ENCODE results near the gene XRCC3. TPM values are rescaled to one million over a fixed set of nuclear protein-coding genes. Genes with fewer than 3 reads are reported as not detected.

Gene XRCC3
- polyA plus RNA-seq, 3 donors, result 13.1 to 19.2 (median 15.5) TPM

DNA sequence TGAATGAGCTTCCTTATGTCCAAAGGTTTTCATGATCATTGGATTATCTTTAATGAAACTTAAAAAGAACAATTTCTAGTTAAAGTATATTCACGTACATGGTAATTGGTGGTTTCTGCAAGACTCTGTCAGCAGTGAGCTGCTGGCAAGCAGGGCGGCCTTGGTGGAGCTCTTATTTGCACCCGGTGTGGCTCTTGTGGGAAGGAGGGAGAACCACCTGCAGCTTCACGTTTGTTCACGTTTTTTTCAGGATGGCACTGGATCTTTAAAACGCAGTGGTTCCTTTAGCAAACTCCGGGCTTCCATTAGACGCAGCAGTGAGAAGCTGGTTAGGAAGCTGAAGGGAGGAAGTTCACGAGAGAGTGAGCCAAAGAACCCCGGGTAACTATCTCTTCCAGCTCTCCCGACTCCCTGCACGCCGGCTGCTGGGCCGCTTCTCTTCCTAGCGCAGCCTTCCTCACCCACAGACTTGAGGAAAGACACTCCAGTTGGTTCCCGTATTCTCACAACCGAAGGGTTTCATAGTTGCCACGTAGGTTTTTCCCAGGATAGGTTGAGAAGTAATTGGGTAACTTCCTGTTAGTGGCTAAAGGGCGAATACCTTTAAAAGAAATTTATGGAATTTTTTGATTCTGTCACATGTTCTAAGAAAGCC lies 28.3 kb downstream of the XRCC3 start:
- DNase-seq (ENCODE audit: extremely low read depth in 1 of 11, low read depth in 9 of 11, low spot score in 4 of 11), result no peak

DNA sequence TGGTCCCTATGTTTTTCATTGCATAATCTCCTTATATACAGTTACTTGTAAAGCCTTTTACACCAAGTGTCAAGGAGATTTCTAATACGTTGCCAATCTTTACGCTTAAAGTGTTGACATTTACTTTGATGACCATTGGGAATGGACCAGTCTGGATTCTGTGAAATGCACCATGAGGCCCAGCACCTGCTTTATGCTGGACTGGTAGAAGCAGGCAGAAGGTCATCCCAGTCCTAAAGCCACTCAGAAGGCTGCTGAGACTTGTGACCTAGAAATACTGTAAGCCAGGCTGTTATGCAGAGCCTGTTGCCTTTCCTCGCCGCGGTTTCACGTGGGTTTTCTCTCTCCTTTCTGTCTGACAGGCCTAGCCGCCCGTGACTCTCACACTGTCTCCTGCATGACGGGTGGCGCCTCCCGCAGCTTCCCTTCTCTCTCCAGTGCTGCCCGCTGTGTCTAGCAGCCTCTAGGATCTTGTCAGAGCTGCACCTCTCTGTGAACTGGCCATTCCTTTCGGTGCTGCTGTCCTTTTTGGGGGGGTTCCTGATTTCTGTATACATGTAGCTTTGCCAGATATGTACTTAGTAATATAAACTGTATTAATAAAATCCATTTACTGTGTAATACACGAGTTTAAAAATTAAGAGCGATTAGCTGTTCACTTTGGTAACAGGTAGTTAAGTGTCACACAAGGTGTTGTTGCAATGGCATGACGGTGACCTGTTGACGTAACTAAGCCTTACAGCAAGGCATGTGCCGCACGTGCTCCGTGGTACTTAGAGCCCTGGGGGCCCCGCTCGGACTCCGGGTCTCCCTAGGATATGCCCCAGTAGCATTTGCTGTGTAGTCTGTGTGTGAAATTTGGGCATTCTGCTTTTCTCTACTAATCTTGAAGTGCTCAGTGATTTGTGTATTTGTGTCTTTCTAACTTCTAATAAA lies 29.7 kb downstream of the XRCC3 start:
- DNase-seq (ENCODE audit: extremely low read depth in 1 of 11, low read depth in 9 of 11, low spot score in 4 of 11), result no peak

DNA sequence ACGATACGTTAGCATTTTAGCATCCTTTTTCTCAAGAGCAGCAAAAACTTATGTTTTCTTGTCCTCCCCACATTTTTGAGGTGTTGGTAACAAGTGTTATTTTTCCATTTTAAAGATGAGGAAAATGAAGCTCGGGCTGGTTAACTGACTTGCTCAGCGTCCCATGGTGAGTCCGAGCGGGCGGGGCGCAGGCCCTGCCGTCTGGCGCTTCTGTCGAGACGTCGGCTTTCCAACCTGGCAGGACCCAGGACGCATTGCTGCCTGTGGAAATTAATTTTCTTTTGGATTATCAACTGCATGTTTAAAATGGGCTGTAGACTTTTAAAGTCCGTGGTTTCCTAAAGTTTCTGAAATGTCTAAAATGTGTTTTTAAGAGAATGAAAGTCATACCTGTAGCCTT lies 30.4 kb downstream of the XRCC3 start:
- DNase-seq (ENCODE audit: extremely low read depth in 1 of 11, low read depth in 9 of 11, low spot score in 4 of 11), result no peak

DNA sequence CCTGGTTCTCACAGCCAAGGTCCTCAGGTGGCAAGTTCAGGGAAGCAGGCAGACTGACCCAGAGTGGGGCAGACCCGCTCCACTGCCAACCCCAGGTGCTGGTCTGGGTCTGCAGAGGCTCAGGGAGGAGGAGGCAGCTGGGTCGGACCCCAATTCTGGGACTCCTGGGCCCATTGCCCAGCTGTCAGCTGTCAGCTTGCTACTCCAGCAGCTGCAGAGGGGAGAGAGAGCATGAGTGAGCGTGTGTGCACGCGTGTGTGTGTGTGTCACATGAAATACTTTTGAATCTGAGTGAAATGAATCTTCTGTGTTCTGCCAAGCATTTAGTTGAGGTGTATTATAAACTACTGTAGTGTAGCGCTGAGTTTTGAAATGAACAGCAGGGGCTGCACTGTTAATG lies 30.8 kb downstream of the XRCC3 start:
- no peak for DNase-seq (ENCODE audit: extremely low read depth in 1 of 11, low read depth in 9 of 11, low spot score in 4 of 11)

DNA sequence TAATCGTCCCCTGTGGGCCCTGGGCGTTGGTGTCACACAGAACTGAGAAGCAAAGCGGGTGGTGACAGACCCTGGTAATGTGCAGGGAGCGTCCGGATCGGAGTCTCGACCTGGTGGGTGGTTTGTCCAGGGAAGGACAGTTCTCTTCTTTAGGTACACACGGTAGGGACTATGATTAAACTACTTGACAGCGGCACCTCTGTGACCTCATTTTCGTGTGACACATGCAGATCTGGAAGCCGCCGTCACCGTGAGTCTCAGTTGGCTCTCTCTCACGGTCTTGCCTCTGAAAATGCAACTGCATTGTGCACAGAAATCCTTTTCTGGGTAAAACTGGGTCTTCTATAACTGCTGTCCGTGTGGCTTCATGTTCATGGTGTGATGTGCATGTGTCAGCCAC lies 32.1 kb downstream of the XRCC3 start:
- no peak for DNase-seq (ENCODE audit: extremely low read depth in 1 of 11, low read depth in 9 of 11, low spot score in 4 of 11)

DNA sequence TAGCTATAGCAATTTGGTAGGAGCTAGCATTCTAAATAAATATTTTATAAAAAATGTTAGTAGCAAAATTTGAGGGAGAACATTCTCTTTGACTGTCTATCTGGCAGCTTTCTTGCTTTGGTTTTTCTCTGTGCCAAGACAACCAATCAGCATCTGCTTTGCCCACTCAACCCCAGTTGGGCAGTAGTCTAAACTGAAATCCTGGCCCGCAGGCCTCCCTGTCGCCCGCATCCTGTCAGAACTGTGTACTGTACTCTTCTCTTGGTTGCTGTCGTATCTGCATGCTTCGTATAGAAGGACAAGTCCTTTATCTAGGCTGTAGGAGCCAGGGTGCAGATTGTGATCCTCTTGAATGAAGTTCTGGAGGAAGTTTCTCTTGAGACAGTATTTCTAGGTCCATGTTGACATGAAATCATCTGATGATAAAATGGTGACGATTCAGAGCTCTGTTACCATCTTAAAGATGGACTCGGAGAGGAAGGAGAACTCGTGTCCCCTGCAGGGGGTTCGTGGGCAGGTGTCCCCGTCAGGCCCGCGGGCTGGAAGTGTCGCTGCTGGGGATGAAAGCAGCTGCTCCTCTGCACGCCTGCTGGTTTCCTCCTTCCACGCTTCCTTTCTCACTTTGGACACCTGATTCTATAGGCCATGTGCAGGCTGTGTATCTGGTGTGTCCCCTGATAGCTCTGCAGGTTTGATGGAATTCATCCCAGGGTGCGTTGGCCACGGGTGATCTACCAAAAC lies 34.6 kb downstream of the XRCC3 start:
- DNase-seq (ENCODE audit: extremely low read depth in 1 of 11, low read depth in 9 of 11, low spot score in 4 of 11), result no peak

DNA sequence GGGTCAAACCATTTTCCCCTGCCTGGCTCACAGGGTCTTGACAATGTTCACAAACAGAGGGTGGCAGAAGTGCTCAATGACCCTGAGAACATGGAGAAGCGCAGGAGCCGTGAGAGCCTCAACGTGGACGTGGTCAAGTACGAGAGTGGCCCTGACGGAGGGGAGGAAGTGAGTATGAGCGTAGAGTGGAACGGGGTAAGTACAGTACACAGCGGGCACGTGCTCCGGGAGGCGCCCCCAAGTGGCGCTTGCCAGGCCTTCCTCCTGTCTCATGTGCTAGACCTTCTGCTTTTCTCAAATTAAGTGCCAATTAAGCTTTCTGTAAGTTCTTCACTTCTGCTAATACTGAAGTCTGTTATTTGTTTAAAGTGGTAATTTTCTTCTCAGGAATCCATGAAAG lies 35.9 kb downstream of the XRCC3 start:
- no peak for DNase-seq (ENCODE audit: extremely low read depth in 1 of 11, low read depth in 9 of 11, low spot score in 4 of 11)

DNA sequence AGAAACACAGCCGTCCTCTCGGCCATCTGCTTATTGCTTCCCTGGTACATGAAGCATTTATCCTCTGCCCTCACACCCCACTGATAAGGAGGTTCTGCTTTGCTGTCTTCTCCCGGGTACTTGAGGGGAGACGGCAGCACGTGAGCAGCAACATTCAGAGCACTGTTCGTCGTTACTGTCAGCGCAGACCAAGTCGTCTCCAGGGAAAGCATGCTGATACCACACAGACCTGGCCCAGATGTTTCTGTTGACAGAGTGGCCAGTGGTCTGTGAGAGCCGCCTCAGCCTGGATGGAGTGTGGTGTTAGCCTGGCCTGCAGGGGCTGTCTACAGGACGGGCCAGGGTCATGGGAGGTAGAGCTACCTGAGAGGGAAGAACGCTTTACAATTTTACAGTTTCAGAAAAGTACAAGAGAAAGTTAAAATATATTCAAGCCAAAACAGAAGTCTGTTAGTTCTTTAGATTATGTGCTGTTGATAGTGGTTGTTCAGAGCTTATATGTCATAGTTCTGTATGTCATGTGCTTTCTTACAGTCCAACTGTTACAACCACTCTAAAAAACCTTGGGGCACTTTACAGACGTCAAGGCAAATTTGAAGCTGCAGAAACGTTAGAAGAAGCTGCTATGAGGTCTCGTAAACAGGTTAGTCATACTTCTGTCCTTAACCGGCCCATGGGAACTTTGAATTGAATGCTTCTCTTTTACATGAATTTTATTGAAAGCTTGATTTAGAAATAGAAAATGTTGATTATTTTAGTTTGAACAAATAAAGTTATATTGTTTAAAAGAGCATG lies 38.2 kb downstream of the XRCC3 start:
- no peak for DNase-seq (ENCODE audit: extremely low read depth in 1 of 11, low read depth in 9 of 11, low spot score in 4 of 11)

DNA sequence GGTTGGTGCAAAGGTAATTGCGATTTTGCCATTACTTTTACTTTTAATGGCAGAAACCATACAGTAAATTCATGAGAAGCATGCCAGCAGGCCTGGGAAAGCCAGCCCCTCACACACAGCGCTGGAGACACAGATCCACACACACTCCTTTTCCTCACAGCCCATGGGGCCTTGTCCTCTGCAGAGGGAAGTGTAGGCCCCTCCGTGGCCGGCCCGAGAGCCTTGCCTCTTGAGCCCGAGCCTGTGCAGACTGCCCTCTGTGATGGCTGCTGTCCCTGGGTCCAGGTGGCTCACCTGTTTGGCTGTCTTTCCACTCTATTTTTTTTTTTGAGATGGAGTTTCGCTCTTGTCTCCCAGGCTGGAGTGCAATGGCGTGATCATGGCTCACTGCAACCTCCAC lies 39.3 kb downstream of the XRCC3 start:
- no peak for DNase-seq (ENCODE audit: extremely low read depth in 1 of 11, low read depth in 9 of 11, low spot score in 4 of 11)

DNA sequence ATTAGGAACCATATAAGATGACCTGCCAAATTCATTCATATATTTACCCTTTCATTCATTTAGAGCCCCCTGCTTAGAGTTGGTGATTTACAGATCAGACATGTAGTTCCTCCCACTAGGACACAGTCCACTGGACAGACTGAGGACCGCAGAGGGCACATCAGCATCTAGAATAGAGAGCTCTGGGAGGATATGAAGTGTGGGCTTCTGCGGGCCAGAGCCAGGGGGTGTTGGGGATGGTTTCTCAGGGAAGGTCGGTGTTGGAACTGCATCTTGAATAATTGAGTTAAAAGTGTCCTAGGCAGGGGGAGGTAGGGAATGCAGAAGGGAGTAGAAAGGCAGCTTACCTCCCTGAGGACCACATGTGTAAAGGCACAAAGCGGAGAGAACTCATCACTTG lies 43.3 kb downstream of the XRCC3 start:
- peak in 1 of 11 donors; percentile 9 for DNase-seq (ENCODE audit: extremely low read depth in 1 of 11, low read depth in 9 of 11, low spot score in 4 of 11)

DNA sequence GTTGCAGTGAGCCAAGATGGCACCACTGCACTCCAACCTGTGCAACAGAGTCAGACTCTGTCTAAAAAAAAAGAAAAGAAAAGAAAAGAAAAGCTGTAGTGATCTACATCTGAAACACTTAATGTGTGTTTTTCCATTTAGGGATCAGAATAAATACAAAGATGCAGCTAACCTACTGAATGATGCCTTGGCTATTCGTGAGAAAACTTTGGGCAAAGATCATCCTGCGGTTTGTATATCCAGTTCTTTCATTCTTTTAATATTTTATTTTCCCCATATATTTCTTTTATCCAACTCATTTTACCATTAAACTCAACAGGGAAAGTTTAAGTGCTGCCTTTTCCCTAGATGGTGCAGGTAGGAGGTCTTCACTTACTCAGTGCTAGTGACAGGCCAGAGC lies 45.9 kb downstream of the XRCC3 start:
- DNase-seq (ENCODE audit: extremely low read depth in 1 of 11, low read depth in 9 of 11, low spot score in 4 of 11), result no peak

DNA sequence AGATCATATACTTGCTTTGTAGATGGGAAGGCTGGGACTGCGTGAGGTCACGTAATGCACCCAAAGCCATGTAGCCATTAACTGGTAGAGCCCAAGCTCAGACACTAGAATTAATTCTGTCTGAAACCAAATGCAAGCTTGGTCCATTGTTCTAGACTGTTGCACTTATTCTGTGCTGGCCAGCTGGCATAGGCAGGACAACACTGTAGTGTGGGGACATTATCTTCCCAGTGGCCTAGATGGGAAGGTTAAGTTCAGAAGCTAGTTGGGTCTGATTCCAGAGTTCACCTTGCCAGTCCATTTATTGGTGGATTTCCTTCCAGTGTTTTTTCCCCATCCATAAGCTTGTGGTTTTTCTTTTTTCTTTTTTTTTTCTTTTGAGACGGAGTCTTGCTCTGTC lies 47.1 kb downstream of the XRCC3 start:
- no peak for DNase-seq (ENCODE audit: extremely low read depth in 1 of 11, low read depth in 9 of 11, low spot score in 4 of 11)

DNA sequence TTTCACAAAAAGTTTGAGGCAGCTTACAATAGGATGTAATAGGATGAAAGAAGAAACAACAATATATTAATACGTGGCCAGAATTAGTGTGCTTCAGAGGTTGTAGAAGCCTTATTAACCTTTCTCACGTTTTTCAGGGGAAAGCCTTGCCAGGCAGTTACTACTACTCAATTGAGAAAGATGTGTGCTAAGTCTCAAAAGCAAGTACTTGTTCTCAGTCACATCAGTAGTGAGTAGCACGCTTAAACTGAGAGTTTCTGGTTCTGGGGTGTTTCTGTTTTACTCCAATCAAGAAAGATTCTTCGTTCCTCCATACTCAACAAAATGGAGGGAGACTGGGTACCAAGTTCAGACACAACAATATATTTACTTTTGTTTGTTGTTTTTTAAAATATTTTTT lies 47.6 kb downstream of the XRCC3 start:
- no peak for DNase-seq (ENCODE audit: extremely low read depth in 1 of 11, low read depth in 9 of 11, low spot score in 4 of 11)

DNA sequence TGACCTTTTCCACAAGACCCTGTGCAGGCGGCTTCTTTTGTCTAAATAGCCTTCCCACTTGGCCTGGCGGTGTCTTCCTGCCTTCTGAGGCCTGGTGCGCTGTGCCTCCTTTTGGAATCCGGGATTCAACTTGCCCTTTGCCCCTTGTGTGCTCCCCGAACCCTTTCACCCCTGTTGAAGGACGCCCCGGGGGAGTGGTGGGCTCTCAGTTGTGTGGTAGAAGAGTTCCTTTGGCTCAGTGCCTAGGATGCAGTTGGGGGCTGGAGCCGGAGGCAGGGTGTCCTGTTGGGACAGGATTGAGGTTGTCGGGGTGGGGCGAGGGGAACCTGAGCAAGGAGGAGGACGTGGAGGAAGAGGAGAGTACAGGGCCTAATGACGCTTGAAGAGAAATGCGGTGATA lies 51.7 kb downstream of the XRCC3 start:
- DNase-seq (ENCODE audit: extremely low read depth in 1 of 11, low read depth in 9 of 11, low spot score in 4 of 11), result no peak

DNA sequence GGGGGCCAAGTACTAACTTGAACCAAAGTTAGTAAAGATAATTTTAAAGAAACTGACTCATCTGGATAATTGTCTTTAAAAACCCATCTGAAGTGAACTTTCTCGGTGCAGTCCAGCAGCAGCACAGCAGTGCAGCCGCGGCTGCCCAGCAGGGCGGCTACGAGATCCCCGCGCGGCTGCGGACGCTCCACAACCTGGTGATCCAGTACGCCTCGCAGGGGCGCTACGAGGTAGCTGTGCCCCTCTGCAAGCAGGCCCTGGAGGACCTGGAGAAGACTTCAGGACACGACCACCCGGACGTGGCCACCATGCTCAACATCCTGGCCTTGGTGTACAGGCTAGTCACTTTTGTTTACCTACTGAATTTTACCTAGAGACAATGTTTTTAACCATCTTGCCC lies 52.7 kb downstream of the XRCC3 start:
- no peak for DNase-seq (ENCODE audit: extremely low read depth in 1 of 11, low read depth in 9 of 11, low spot score in 4 of 11)

DNA sequence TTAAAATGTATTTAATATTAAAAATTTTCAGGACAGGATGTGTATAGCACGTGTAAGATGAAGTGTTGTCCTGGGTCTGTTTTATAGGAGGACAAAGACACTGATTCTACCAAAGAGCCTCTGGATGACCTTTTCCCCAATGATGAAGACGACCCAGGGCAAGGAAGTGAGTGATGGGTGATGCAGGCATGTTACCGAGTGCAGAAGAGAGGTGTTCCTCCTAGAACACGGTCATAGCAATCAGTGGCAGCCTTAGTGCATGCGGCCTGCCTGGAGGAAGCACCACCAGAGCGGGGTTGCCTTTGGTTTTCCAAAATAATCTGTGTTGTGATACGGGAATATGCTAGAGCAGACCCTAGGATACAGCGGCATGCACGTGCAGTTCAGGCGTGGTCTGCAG lies 53.2 kb downstream of the XRCC3 start:
- no peak for DNase-seq (ENCODE audit: extremely low read depth in 1 of 11, low read depth in 9 of 11, low spot score in 4 of 11)

DNA sequence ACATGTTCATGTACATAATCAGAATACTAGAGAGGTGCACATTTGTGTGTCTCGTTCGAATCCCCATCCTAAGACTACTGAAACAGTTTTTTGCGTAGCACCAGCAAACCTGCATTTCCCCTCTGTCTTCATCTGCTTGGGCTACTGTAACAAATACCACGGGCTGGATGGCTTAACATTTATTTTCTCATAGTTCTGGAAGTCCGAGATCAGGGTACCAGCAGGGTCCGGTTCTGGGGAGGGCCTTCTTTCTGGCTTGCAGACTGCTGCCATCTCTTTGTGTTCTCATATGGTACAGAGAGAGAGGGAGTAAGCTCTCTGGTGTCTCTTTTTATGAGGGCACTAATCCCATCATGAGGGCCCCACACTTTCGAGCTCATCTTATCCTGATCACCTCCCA lies 55.6 kb downstream of the XRCC3 start:
- no peak for DNase-seq (ENCODE audit: extremely low read depth in 1 of 11, low read depth in 9 of 11, low spot score in 4 of 11)

DNA sequence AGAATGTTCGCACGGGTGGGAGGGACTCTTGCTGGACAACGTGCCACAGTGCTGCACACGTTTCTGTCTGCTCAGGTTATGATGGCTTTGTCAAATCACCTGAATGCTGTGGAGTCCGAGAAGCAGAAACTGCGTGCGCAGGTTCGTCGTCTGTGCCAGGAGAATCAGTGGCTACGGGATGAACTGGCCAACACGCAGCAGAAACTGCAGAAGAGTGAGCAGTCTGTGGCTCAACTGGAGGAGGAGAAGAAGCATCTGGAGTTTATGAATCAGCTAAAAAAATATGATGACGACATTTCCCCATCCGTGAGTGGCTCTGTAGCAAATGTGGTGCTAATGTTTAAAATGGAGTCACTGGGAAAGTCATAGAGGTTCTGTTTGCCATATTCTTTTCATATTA lies 57.8 kb downstream of the XRCC3 start:
- no peak for DNase-seq (ENCODE audit: extremely low read depth in 1 of 11, low read depth in 9 of 11, low spot score in 4 of 11)

DNA sequence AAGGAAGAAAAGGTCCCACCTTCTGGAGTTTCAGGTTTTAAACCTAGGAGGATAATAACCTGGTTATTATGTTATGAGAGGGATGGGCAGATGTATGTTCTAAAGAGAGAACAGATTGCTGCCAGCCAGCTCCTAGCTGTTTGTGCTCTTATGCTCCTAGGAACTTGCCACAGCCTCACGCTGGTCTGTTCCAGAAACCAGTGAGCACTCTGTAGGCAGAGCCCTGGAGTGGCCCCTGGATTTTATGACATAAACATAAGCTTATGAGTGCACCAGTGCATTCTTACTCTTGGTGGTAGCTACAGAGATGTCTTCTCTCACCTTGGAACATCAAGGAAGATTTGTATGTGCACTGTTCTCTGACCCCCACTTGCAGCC lies 58.5 kb downstream of the XRCC3 start:
- no peak for DNase-seq (ENCODE audit: extremely low read depth in 1 of 11, low read depth in 9 of 11, low spot score in 4 of 11)

Measured in renal cortex interstitium (tissue), 11 donors.